Omental fat pad (tissue), 4 donors: Measurements from ENCODE around the gene NFKBIL1. TPM values are rescaled to one million over a fixed set of nuclear protein-coding genes. Genes with fewer than 3 reads are reported as not detected.
A peak's percentile ranks its signal among the peaks of the same experiment; 100 is the strongest.

Source experiments
- ATAC-seq: fragments of 150-250 bp; one replicate; pipeline ENCODE4 v1.9.1; 2016; ENCODE audit warnings: mild to moderate bottlenecking, moderate library complexity; ENCODE audit not compliant: low FRiP score
- DNase-seq: peaks from one replicate; pipeline ENCODE4 v3.0.0-alpha.2; 2019; ENCODE audit warnings: low spot score
- CTCF ChIP-seq, 3 donors: fragments of 450-650 bp; IDR thresholded peaks; one replicate each; pipeline ENCODE4 v1.5.1; 2016 to 2017; ENCODE audit warnings: antibody characterized with exemption in 3 of 3, mild to moderate bottlenecking in 3 of 3, moderate library complexity in 2 of 3
- total RNA-seq, 4 donors: library from RNA; depleted of rRNA; stranded (reverse); fragments of >200 nt; gene quantifications; one replicate each; pipeline ENCODE4 v1.1.0, GENCODE V29; 2016

The NFKBIL1 gene
- total RNA-seq, 4 donors from 2014 or later = 11.0 to 21.6 (median 16.3) TPM

GRCh38 chr6:31534521-31535040 is 12.8 kb upstream of the NFKBIL1 start:
- ATAC-seq = no peak
- TF ChIP-seq CTCF (IDR thresholded peaks at IDR 0.05) = no peak
- DNase-seq = no peak

- TF ChIP-seq CTCF (IDR thresholded peaks at IDR 0.05) = no peak
- DNase-seq (no peak), ATAC-seq (no peak)
Measured at GRCh38 chr6:31535538-31536324, 11.7 kb upstream of the NFKBIL1 start.

GRCh38 chr6:31538805-31539400 is 8.5 kb upstream of the NFKBIL1 start:
- ATAC-seq = no peak
- TF ChIP-seq CTCF (IDR thresholded peaks at IDR 0.05) = no peak
- DNase-seq = no peak

- DNase-seq = no peak
- no peak for TF ChIP-seq CTCF (IDR thresholded peaks at IDR 0.05)
Measured at GRCh38 chr6:31540640-31541039, 6.8 kb upstream of the NFKBIL1 start.

GRCh38 chr6:31541059-31541657 is 6.2 kb upstream of the NFKBIL1 start:
- TF ChIP-seq CTCF (IDR thresholded peaks at IDR 0.05) = no peak
- peak; percentile 54 for DNase-seq
- ATAC-seq = no peak

More at GRCh38 chr6:31540640-31541039, 6.8 kb upstream of the NFKBIL1 start:
- no peak for ATAC-seq

- ATAC-seq (peak; percentile 91), DNase-seq (peak; percentile 67)
- no peak for TF ChIP-seq CTCF (IDR thresholded peaks at IDR 0.05)
Measured at GRCh38 chr6:31541658-31542521, 5.5 kb upstream of the NFKBIL1 start, which contains the start of gene DDX39B. Gene DDX39B (minus strand): TSS chr6:31542003. CDS start chr6:31540532, 1,471 bp downstream.
